ENCODE results near the gene PROSER2.
"Not testable (repeated sequence)": the region's sequence is repeated elsewhere in the genome, so short reads cannot be mapped to it uniquely, and the experiment has no call there.

The PROSER2 gene

DNA sequence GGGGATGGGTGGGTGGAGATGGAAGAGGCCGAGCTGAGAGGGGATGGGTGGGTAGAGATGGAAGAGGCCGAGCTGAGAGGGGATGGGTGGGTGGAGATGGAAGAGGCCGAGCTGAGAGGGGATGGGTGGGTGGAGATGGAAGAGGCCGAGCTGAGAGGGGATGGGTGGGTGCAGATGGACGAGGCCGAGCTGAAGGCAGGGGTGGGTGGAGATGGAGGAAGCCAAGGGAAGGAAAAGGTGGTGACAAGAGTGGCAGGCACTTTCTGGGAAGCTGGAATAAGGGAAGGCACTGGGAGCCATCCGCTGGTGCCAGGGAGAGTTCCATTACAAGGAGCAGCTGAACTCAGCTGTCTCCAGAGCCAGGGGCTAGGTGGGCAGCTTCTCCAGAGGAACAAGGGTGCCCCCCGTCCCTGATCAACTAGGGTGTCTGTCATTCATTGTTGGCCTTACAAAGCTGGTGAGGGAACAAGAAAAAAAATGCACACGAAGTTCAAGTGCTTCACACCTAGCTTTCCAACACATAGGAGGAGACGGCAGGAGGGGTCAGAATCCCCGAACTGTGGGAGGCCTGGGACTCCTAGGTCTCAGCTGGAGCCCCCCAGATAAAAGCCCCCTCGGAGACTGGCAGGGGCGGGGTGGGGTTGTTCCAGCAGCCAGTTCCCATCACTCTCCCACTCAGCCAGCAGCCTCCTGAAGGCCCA is 62.4 kb downstream of the PROSER2 start:
- DNase-seq (ENCODE audit: low read depth), result no peak

DNA sequence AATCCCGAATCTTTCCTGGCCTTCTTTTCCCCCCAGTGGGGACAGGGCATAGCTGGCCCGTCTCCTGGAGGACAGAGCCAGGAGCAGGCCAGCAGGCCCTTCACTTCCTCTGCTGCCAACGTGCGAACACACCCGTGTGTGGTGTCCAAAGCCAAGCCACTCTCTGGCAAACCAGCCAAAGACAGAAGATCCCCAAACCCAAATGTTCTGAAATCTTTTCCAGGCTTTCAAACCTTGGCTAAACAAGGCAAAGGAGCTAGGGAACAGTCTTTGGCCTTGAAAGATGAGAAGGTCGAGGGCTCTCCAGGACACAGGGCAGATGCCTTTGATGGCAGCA is 63.0 kb downstream of the PROSER2 start:
- no peak for DNase-seq (ENCODE audit: low read depth)

DNA sequence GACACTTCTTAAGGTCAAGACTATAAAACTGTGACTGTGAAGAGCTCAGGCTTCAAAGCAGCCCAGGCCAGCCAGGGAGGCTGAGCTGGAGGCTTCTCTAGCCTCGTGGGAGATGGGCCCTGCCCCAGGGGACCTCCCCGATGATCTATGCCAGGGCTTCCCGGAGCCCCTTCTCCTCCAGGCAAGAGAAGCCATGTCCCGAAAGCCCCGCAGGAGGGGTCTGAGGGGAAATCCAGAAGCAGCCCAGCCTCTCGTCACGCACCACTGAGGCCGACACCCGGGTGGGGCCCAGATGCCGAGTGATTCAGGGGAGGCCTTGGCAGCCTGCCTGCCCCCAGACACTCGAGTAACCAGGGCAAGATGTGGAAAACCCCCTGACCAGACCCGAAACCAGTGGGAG is 63.7 kb downstream of the PROSER2 start:
- DNase-seq (ENCODE audit: low read depth), result no peak

DNA sequence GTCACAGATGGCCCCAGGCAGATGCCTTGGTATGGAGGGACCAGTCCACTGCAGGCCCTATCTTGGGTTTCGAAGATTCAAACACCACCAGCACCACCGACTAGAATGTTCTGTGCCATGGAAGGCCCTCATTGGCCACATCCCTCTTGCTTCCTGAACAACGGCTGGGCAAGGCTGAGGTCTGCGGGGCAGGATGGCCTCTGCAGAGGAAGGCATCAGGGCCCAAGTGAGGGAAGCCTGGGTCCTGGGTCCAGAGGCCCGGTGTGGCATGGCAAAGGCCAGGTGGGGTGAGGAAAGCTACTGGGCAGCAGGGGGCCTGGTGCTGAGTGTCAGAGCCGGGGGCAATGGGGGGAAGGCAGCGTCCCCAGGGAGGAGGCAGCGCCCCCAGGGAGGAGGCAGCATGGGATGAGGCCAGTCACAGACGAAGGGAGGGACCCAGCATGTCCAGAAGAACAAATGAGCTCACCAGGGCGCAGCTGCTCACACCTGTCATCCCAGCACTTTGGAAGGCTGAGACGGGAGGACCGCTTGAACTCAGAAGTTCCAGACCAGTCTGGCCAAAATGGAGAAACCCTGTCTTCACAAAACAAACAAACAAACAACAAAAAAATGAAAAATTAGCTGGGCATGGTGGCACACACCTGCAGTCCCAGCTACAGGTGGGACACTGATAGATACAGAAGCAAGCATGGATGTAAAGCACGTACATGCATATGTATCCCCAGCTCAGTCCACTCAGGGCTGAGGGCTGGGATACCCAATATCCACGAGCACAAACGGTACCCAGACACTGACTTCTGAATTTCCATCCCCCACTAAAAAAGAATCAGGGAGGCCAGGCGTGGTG is 64.4 kb downstream of the PROSER2 start:
- no peak for DNase-seq (ENCODE audit: low read depth)

DNA sequence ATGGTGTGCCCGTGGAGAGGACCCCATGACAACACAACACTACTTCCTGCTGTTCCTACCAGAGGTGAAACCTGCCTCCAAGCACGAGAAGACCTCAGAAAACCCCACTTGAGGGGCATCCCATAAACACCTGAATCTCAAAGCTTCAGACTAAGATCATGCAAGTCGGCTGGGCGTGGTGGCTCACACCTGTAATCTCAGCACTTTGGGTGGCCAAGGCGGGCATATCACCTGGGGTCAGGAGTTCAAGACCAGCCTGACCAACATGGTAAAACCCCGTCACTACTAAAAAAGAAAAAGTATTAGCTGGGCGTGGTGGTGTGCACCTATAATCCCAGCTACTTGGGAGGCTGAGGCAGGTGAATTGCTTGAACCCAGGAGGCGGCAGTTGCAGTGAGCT is 66.1 kb downstream of the PROSER2 start:
- DNase-seq (ENCODE audit: low read depth), result not testable (repeated sequence)

DNA sequence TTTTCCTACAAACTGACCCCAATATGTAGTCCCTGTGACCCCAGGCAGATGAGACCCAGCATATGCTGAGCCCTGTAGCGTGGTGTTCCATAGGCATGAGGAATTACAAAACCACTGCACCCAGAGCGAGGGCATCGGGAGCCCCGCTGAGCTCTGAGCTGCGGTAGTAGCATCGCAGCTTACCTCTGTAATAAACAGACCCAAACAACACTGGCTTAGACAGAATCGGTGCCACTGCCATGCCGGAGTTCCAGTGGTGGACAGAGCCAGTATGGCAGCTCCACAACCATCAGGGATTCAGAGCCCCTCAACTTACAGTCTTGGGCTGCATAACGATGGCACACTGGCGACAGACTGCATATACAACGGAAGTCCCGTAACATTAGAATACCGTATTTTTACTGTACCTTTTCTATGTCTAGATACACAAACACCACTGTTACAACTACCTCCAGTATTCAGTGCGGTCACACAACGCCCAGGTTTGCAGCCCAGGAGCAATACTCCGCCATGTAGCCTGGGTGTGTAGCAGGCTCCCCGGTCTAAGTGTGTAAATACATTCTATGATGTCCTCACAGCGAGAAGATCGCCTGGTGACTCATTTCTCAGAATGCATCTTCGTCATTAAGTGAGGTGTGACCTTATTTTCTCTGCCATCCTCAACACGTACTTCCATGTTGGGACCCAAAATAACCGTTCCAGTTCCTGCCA is 68.8 kb downstream of the PROSER2 start:
- DNase-seq (ENCODE audit: low read depth), result no peak

DNA sequence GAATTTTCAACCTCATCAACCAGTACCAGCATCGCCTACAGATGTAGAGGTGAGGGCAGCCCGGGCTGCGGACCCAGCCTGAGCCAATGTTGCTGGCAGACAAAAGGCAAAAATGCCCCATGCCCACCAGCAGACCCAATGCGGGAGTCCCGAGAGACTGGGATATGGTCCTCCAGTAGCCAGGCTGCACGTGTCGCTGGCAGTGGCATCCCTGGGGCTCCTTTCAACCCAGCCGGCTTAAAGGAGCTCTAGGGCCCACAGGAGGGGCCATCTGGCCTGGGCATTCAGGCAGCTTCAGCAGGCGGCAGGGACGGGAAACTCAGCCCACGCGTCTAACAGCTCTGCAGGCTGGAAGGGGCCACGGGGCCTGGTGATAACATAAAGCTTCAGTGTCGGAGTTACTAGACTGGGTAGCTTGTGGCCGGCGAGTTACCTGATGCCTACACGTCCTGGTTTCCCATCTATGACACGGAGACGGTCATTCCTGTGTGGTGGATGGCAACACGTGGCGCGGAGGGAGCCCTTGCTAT is 70.7 kb downstream of the PROSER2 start:
- DNase-seq (ENCODE audit: low read depth), result no peak

DNA sequence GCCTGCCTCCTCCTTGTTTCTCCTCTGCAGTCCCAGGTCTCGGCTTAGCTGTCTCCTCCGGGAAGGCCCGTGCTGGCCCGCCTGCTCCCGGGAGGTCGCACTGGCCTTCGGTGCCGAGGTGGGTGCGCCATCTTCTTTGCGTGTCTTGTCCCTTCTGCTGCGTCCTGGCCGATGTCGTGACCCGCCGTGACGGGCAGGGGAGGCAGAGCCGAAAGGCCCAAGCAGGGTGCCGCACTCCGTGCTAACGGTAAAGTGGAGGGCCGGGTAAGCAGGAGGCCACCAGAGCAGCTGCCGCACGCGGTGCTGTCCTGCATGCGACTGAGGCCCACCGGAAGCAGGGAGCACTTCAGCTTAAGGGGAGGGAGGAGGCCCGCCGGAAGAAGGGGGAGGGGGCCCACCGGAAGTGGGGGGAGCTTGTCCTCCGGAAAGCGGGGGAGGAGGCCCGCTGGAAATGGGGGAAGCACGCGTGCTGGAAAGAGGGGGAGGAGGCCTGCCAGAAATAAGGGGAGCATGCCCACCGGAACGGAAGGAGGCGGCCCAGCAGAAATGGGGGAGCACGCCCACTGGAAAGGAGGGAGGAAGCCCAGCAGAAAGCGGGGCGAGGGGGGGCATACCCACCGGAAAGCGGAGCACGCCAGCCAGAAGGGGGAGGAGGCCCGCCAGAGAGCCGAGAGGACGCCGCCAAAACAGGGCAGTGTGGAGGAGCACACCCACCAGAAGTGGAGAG is 71.4 kb downstream of the PROSER2 start:
- DNase-seq (ENCODE audit: low read depth), result no peak

DNA sequence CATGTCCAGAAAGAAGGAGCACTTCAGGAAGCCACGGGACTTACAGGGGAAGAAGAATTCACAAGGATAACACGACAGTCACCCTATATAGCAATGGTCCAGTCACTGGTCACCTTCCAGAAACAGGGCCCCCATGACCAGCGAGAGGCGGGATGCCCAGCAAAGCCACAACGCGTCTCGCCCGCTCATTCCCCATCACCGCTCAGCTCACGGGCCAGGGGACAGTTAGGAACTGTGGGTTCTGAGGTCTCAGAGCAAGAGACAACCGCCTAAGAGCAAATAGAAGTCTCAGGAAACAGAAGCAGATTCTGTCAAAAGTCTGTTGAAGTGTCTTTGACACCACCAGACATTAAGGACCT is 71.9 kb downstream of the PROSER2 start:
- no peak for DNase-seq (ENCODE audit: low read depth)

DNA sequence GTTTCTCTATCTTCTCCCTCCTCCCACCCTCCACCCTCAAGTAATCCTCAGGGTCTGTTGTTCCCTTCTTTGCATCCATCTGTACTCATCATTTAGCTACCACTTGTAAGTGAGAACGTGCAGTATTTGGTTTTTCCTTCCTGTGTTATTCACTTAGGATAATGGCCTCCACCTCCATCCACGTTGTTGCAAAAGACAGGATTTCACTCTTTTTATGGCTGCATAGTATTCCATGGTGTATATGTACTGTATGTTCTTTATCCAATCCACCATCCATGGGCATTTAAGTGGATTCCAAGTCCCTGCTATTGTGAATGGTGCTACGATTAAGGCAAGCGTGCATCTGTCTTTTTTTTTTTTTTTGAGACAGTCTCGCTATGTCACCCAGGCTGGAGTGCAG is 72.4 kb downstream of the PROSER2 start:
- DNase-seq (ENCODE audit: low read depth), result no peak

DNA sequence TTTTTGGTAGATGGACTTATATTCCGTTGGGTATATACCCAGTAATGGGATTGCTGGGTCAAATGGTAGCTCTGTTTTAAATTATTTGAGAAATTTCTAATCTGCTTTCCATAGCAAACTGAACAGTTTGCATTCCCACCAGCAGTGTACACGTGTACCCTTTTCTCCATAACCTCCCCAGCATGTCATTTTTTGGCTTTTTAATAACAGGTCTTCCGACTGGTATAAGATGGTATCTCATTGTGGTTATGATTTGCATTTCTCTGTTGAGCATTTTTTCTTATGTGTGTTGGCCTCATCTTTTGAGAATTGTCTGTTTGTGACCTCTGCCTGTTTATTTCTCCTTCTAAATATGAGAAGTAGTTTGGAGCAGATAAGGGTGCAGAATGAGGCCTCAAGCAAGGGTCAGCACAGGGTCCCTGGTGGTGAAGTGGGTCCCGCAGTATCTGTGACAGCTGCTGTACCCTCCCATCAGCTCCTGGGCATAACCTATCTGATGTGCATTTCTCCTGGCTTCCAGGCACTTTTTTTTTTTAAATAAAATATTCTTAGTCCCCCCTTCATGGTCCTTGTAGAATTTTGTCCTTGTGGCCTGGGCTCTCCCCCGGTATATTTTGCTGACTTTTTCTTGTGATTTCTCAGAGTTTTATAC is 73.5 kb downstream of the PROSER2 start:
- no peak for DNase-seq (ENCODE audit: low read depth)

DNA sequence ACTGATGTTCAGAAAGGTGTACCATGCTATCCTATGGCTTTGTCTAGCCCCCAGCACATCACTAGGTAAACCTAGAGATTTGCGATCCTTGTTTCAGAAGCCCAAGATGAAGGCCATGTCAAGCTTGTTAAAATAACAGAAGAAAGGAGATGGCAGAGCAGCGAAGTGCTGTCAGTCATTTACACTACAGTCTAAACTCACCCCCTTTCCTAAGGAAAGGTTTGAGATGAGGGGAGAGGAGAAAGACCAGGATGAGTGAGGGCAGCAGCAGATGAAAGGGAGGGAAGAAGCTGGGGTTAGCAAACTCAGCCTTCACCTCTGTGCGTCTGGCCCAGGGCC is 74.8 kb downstream of the PROSER2 start:
- DNase-seq (ENCODE audit: low read depth), result no peak

DNA sequence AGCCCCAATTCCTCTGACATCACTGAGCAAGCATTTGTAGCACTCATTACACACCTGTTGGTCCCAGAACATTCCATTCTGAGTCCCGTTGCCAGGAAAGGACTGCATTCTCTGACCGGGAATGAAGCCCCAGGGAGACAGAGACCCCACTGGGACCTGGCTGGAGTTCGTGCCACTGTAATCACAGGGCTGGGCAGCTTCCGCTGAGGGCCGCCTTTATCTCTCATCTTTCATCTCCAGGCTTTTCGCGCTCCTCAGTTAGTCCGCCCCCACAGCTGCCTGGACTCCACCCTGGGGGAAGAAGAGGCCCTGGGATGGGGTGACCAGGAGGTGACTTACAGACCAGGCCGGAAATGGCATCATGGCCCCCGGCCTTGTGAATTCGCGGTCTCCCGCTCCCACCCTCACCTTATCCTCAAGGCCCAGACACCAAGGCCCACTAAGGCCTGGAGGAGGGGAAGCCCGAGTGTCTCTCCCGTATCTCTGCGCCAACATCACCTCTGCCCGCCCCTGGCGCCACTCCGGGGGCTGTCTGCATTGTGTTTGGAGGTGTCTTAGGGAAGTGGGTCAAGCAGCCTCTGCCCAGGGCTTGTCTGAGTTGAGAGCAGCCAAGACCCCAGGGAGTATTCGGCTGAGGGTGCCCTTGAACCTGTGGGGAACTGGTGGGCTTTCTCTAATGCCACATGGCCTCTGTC is 75.4 kb downstream of the PROSER2 start:
- no peak for DNase-seq (ENCODE audit: low read depth)

DNA sequence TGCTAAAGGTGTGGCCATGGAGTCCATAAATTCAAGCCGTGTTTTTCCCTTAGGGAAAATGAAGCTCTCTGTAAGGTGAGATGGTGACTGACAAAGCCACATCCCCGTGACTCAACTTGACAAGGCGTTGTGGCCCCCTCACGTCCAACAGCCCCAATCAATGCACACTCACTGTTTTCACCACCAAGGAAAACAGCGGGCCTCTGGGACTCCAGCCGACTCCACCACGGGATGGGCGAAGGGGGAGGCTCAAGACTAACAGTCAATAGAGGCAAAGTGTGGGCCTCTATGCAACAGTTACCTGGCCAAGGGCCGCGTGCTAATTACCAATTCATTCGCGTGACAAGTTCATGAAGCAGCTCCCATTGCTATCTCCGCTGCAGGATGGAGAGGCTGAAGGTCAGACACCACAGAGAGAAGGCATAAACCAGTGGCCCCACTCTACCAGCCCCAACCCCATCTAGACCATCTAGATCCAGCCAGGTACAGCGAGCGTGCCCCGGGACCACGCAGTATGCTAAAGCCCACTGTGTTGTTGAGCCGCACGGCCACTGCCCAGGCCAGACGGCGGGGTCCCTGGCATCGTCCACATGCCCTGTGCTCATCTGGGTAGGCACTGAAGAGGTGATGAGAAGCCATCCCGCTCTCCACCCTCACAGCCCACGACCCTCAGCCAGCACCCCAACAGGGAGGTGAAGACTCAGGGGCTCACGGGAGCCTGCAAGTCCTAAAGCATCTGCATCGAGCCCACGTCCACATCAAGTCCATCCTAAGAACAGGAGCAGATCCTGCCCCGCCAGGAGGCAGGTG is 76.1 kb downstream of the PROSER2 start:
- DNase-seq (ENCODE audit: low read depth), result no peak

DNA sequence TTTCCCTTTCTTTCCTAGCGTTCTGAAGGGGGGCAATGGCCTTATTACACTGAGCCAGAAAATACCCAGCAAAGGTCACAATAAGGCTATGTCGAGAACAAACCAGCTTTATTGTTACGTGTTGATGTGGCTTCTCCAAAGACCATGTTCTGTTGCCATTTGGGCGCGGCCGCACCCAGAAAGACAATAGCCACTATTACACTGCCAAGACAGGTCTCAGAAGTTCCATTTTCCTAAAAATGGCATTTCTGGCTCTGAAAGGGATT is 77.8 kb downstream of the PROSER2 start:
- DNase-seq (ENCODE audit: low read depth), result no peak

DNA sequence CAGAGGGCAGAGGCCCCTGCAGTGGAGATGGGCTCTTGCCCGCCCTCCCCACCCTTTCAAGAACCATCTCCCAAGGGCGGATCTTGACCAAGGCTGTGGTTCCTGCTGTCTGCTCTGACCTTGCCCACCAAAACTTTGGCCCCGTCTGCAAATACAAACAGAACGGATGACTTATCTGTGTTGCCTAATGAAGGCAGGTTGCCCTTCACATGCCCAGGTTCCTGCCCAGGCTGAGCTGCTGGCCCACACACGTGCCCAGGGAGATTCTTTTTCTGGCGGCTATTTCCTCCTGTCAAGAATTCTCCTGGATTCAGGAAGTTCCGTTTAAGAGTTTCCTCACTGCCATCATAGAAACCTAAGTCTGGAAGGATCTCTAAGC is 78.3 kb downstream of the PROSER2 start:
- DNase-seq (ENCODE audit: low read depth), result no peak

DNA sequence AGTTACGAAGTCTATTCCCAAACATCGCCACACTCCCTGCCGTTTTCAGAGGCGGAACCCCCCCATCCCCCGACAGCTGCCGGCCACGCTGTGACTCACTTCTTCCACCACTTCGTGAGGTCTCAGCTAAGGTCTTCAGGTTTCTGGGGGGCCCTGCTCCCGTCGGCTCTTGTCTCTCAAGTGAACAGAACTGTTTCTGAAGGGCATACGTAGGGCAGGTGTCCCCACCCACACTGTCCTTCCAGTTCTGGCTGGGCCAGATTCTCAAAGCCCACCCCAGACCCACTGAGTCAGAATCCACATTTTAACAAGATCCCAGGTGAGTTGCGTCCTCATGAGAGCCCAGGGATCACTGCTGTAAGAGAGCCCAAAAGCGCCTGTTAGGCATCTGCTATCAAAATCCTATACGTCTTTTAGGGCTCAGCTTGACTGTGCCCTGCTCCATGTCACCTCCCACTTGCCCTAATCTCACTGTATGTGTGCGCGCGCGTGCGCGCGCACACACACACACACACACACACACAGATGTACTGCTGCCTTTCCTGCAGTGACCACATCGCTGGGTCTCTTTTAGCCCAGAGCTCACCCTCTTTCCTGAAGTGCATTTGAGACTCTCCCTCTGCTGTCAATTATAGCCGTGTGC is 78.8 kb downstream of the PROSER2 start:
- no peak for DNase-seq (ENCODE audit: low read depth)

DNA sequence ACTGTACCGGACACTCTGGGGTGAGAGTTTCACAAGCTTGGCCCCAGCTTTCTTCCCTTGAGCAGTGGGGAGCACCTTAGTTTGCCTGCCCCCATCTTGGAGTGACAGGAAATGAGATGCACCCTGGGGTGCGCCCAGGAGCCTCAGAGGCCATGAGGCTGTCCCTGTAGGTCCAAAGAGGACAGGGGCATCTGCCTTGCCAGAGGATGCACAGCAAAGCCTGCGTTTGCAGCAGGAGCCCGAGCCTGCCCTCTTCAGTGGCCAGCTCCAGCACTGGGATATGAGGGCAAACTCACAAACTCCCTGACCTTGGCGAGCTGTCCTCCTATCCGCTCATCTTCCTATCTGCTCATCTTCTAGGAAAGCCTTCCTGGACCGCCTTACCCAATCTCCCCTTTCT is 79.5 kb downstream of the PROSER2 start:
- no peak for DNase-seq (ENCODE audit: low read depth)

DNA sequence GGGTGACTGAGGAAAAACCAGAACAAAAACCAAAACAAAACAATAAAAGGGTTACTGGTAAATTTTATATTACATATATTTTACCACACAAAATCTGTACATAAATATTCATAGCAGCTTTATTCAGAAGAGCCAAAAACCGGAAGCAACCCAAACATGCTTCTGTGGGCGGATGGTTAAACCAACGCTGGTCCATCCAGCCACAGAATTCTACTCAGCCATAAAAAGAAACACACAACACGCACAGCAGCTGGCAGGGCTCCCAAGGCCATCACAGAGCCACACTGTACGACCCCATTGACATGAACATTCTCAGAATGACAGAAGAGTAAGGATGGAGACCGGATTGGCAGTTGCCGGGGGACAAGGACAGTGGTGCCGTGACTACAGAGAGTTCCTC is 83.6 kb downstream of the PROSER2 start:
- no peak for DNase-seq (ENCODE audit: low read depth)

DNA sequence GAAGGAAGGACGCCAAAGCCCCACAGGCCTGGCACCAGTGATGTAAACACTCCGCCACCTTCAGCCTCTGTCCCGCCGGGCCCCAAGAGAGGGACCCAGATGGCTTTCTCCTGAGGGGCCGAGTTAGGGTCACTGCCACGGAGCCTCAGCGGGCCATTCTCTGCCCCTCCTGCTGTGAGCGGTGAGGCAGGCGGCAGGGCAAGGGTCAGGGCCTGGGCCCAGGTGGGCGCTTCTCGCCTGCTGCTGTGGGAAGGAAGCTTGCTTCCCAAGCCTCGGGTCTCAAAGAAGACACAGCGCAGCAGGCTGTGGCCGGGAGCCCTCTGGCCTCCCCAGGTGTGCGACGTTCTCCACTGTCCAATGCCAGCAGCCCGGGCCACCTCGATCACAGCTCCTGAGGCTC is 84.8 kb downstream of the PROSER2 start:
- no peak for DNase-seq (ENCODE audit: low read depth)
